ENCODE data around the gene DHX15. TPM values are rescaled to one million over a fixed set of nuclear protein-coding genes. Genes with fewer than 3 reads are reported as not detected.

DHX15 gene
- total RNA-seq, 1 experiment from 2014 or later: 287 TPM

- Histone ChIP-seq H3K23ac (ENCODE audit: insufficient read length, low read depth, low read length) (no peak overlapping the region), H3K27ac (ENCODE audit: insufficient read length, low read depth, low read length) (no peak overlapping the region), H3K23me2 (ENCODE audit: insufficient read length, low read depth, low read length, poor library complexity, severe bottlenecking) (no peaks in the 10 kb centered on the region), H3K14ac (ENCODE audit: insufficient read depth, low read length) (no peak overlapping the region), H2AK5ac (ENCODE audit: insufficient read length, low read length) (no peak overlapping the region), H2BK12ac (ENCODE audit: insufficient read length, low read depth, low read length) (no peak overlapping the region), H2BK20ac (ENCODE audit: low read depth, low read length, poor library complexity, severe bottlenecking) (no peak overlapping the region), H3K4ac (ENCODE audit: low read depth, low read length) (no peak overlapping the region), H4K5ac (ENCODE audit: insufficient read length, low read depth, low read length) (no peak overlapping the region), H4K20me1 (ENCODE audit: control insufficient read depth, insufficient read depth, insufficient read length) (no peaks in the 10 kb centered on the region), H3K4me2 (ENCODE audit: insufficient read depth, insufficient read length, low read length) (no peak overlapping the region), H2AFZ (ENCODE audit: low read length) (no peak overlapping the region), H3K56ac (ENCODE audit: insufficient read length, low read depth, low read length) (no peak overlapping the region), H3K9ac (ENCODE audit: extremely low read depth, insufficient read length, low read length) (no peak overlapping the region), H2BK15ac (ENCODE audit: low read depth, low read length) (no peak overlapping the region), H3K79me2 (ENCODE audit: insufficient read depth, low read length) (no peaks in the 10 kb centered on the region), H3K9me3 (ENCODE audit: control insufficient read depth, low read depth, low read length) (no peaks in the 10 kb centered on the region), H3K18ac (ENCODE audit: insufficient read length, low read depth, low read length) (no peak overlapping the region), H3K27me3 (ENCODE audit: insufficient read depth, low read length) (no peaks in the 10 kb centered on the region), H2BK5ac (ENCODE audit: insufficient read length, low read length) (no peak overlapping the region), H3T11ph (ENCODE audit: low read length) (no peak overlapping the region), H4K91ac (ENCODE audit: insufficient read length, low read depth, low read length) (no peak overlapping the region), H3K4me1 (ENCODE audit: insufficient read depth, low read length) (peaks cover 3% of the 10 kb centered on the region; the same call in 1 of the 2 replicates), H4K8ac (replicated peaks; ENCODE audit: insufficient read length, low read depth, low read length) (no peak overlapping the region), H3K79me1 (ENCODE audit: insufficient read depth, low read depth, low read length, poor library complexity, severe bottlenecking) (no peaks in the 10 kb centered on the region), H2BK120ac (ENCODE audit: low read depth, low read length, poor library complexity, severe bottlenecking) (no peak overlapping the region)
- Mint-ChIP-seq H3K9me3 (peaks cover 8 to 19% of the 10 kb centered on the region in 2 experiments), H3K27ac (no peak overlapping the region), H3K4me3 (no peak overlapping the region), H3K36me3 (ENCODE audit: insufficient read depth in 1 of 3, low read depth in 3 of 3) (peaks cover 4 to 10% (median 9%) of the 10 kb centered on the region in 3 experiments; a peak in 5 of 7 replicates), H3K27me3 (ENCODE audit: low read depth) (no peaks in the 10 kb centered on the region; the same call in none of the 2 replicates), H3K4me1 (peaks cover 14% of the 10 kb centered on the region in 2 experiments)
- no peak for DNase-seq
- TF ChIP-seq, protein P1, sequence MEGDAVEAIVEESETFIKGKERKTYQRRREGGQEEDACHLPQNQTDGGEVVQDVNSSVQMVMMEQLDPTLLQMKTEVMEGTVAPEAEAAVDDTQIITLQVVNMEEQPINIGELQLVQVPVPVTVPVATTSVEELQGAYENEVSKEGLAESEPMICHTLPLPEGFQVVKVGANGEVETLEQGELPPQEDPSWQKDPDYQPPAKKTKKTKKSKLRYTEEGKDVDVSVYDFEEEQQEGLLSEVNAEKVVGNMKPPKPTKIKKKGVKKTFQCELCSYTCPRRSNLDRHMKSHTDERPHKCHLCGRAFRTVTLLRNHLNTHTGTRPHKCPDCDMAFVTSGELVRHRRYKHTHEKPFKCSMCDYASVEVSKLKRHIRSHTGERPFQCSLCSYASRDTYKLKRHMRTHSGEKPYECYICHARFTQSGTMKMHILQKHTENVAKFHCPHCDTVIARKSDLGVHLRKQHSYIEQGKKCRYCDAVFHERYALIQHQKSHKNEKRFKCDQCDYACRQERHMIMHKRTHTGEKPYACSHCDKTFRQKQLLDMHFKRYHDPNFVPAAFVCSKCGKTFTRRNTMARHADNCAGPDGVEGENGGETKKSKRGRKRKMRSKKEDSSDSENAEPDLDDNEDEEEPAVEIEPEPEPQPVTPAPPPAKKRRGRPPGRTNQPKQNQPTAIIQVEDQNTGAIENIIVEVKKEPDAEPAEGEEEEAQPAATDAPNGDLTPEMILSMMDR (conservative IDR thresholded peaks at IDR 0.05): no peak
- WGBS (ENCODE audit: extremely low coverage, insufficient read length, low lambda C conversion rate): no CpG with 5 or more reads among the region's 2 CpGs
Observed at GRCh38 chr4:24489870-24490269, 94.5 kb downstream of the DHX15 start.
